GM23338 (cell line): ENCODE results near the gene KDM4B. TPM values are rescaled to one million over a fixed set of nuclear protein-coding genes. Genes with fewer than 3 reads are reported as not detected.
A peak's percentile ranks its signal among the peaks of the same experiment; 100 is the strongest.
"Not testable (repeated sequence)": the region's sequence is repeated elsewhere in the genome, so short reads cannot be mapped to it uniquely, and the experiment has no call there.

Source experiments
- ATAC-seq: fragments of 200-7000 bp; cut with Tn5 transposase; 3 replicates; pipeline ENCODE4 v1.9.1; 2020
- DNase-seq: peaks from one replicate; pipeline ENCODE4 v3.0.0-alpha.2; 2015; ENCODE audit warnings: low spot score
- H2AFZ ChIP-seq: fragments of 200-600 bp; sonication (generic); 2 replicates; pipeline ENCODE4 v1.8.0; 2016; ENCODE audit warnings: antibody characterized with exemption, mild to moderate bottlenecking, moderate library complexity
- H3F3A ChIP-seq: fragments of 200-600 bp; sonication (generic); replicated peaks from 2 replicates; pipeline ENCODE4 v1.8.0; 2017; ENCODE audit warnings: antibody characterized with exemption, mixed run types, low read depth
- H3K27ac ChIP-seq: fragments of 200-600 bp; sonication (generic); 2 replicates; pipeline ENCODE4 v1.6.1; 2016; ENCODE audit warnings: low read depth
- H3K27me3 ChIP-seq: fragments of 200-600 bp; sonication (generic); 2 replicates; pipeline ENCODE4 v1.8.0; 2016; ENCODE audit warnings: mild to moderate bottlenecking, mixed run types, moderate library complexity; ENCODE audit not compliant: insufficient read depth
- H3K36me3 ChIP-seq: fragments of 200-600 bp; sonication (generic); 2 replicates; pipeline ENCODE4 v1.8.0; 2016; ENCODE audit warnings: mild to moderate bottlenecking; ENCODE audit not compliant: insufficient read depth
- H3K4me1 ChIP-seq: fragments of 200-600 bp; sonication (generic); 2 replicates; pipeline ENCODE4 v1.8.0; 2016; ENCODE audit warnings: mild to moderate bottlenecking, moderate library complexity; ENCODE audit not compliant: insufficient read depth
- H3K4me2 ChIP-seq: fragments of 200-600 bp; sonication (generic); 2 replicates; pipeline ENCODE4 v1.7.1; 2017; ENCODE audit warnings: mixed run types
- H3K4me3 ChIP-seq: fragments of 200-600 bp; sonication (generic); 2 replicates; pipeline ENCODE4 v1.6.1; 2016; ENCODE audit warnings: mixed run types
- H3K79me2 ChIP-seq: fragments of 200-600 bp; sonication (generic); replicated peaks from 2 replicates; pipeline ENCODE4 v1.8.0; 2017; ENCODE audit warnings: mild to moderate bottlenecking; ENCODE audit not compliant: insufficient read depth
- H3K9me2 ChIP-seq: fragments of 200-600 bp; sonication (generic); 2 replicates; pipeline ENCODE4 v1.8.0; 2017; ENCODE audit not compliant: insufficient read depth
- H4K20me1 ChIP-seq: fragments of 200-600 bp; sonication (generic); replicated peaks from 2 replicates; pipeline ENCODE4 v1.8.0; 2017; ENCODE audit warnings: mild to moderate bottlenecking; ENCODE audit not compliant: insufficient read depth
- H3K27ac Mint-ChIP-seq: 2 replicates; pipeline ENCODE4 v1.8.0; 2020; ENCODE audit warnings: inconsistent platforms, mild to moderate bottlenecking, moderate library complexity, mixed read lengths
- H3K27me3 Mint-ChIP-seq: 3 replicates; pipeline ENCODE4 v1.8.0; 2022; ENCODE audit warnings: low read depth, mild to moderate bottlenecking, moderate library complexity, mixed read lengths, inconsistent platforms; ENCODE audit not compliant: insufficient read depth, poor library complexity
- H3K36me3 Mint-ChIP-seq: 3 replicates; pipeline ENCODE4 v1.8.0; 2021; ENCODE audit warnings: low read depth, mild to moderate bottlenecking, inconsistent platforms, moderate library complexity, mixed read lengths
- H3K4me1 Mint-ChIP-seq: 3 replicates; pipeline ENCODE4 v1.8.0; 2020; ENCODE audit warnings: mild to moderate bottlenecking, inconsistent platforms, mixed read lengths
- H3K4me3 Mint-ChIP-seq: 3 replicates; pipeline ENCODE4 v1.8.0; 2021; ENCODE audit warnings: moderate library complexity, mild to moderate bottlenecking, inconsistent platforms, mixed read lengths
- H3K9me3 Mint-ChIP-seq: 3 replicates; pipeline ENCODE4 v1.8.0; 2020; ENCODE audit warnings: moderate library complexity, mild to moderate bottlenecking, inconsistent platforms, mixed read lengths
- CREB1 ChIP-seq: fragments of 250-450 bp; sonication (Bioruptor Pico); IDR thresholded peaks from 2 replicates; pipeline ENCODE4 v1.5.0; 2020; ENCODE audit warnings: low read depth, mild to moderate bottlenecking, moderate library complexity
- EZH2phosphoT487 ChIP-seq: fragments of 200-600 bp; sonication (generic); IDR thresholded peaks from one replicate; pipeline ENCODE4 v1.8.1; 2018; ENCODE audit warnings: antibody characterized with exemption; ENCODE audit not compliant: unreplicated experiment
- JUNB ChIP-seq: IDR thresholded peaks from one replicate; pipeline ENCODE4 v1.6.1; 2016; ENCODE audit warnings: antibody characterized with exemption; ENCODE audit not compliant: unreplicated experiment
- ZNF331 ChIP-seq: fragments of 250-450 bp; sonication (Bioruptor Pico); IDR thresholded peaks from 2 replicates; pipeline ENCODE4 v1.5.0; 2020; ENCODE audit warnings: low read depth, mild to moderate bottlenecking, moderate library complexity
- polyA plus RNA-seq: library from polyadenylated mRNA; unstranded; fragments of >200 nt; fragmentation: Nextera tagmentation; extraction: Ambion mirVana; gene quantifications from 2 replicates; pipeline ENCODE4 v1.2.1, GENCODE V29; 2016
- total RNA-seq: library from RNA; depleted of rRNA; stranded (reverse); fragments of >200 nt; shearing (Covaris generic); gene quantifications from 2 replicates; pipeline ENCODE4 v1.2.3, GENCODE V29; 2014
- TF ChIP-seq, protein P1 (sequence below), 2 experiments: fragments of 200-600 bp in 1 of 2; sonication (generic) in 1 of 2; conservative IDR thresholded peaks; 2 replicates each; pipeline versions ENCODE4 v1.5.1 to v1.6.1; 2016 to 2017; ENCODE audit warnings: antibody characterized with exemption in 2 of 2, low read depth in 2 of 2, mild to moderate bottlenecking in 2 of 2, moderate library complexity in 1 of 2
- TF ChIP-seq, protein P2 (sequence below): IDR thresholded peaks from one replicate; pipeline ENCODE4 v1.6.1; 2018; ENCODE audit warnings: antibody characterized with exemption; ENCODE audit not compliant: unreplicated experiment

KDM4B gene
- total and polyA plus RNA-seq, 2 experiments from 2014 or later, result 9.1 to 27.6 TPM

DNA sequence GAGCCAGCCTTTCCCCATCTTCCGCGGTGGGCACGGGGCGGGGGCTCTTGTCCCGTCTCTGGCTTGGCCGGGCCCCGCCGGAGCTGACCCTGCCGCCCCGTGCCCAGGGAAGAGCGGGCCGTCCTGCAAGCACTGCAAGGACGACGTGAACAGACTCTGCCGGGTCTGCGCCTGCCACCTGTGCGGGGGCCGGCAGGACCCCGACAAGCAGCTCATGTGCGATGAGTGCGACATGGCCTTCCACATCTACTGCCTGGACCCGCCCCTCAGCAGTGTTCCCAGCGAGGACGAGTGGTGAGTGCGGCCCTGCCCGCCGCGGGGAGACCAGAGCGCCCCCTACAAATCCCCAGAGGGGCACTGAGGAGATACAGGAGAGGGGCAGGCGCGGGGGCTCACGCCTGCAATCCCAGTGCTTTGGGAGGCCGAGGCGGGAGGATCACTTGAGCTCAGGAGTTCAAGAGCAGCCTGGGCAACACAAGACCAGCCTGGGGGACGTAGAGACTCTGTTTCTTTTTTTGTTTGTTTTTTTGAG, 27.2 kb upstream of the KDM4B start:
- not testable (repeated sequence) for H3K4me2 ChIP-seq, H3K27ac Mint-ChIP-seq, DNase-seq, H3K4me3 ChIP-seq, H2AFZ ChIP-seq, H3K27ac ChIP-seq, H3K9me2 ChIP-seq, H3F3A ChIP-seq, H3K79me2 ChIP-seq, H3K4me1 ChIP-seq, H3K36me3 ChIP-seq, H3K4me3 Mint-ChIP-seq, H3K27me3 ChIP-seq, H3K9me3 Mint-ChIP-seq, H3K4me1 Mint-ChIP-seq
- TF ChIP-seq, protein P1, sequence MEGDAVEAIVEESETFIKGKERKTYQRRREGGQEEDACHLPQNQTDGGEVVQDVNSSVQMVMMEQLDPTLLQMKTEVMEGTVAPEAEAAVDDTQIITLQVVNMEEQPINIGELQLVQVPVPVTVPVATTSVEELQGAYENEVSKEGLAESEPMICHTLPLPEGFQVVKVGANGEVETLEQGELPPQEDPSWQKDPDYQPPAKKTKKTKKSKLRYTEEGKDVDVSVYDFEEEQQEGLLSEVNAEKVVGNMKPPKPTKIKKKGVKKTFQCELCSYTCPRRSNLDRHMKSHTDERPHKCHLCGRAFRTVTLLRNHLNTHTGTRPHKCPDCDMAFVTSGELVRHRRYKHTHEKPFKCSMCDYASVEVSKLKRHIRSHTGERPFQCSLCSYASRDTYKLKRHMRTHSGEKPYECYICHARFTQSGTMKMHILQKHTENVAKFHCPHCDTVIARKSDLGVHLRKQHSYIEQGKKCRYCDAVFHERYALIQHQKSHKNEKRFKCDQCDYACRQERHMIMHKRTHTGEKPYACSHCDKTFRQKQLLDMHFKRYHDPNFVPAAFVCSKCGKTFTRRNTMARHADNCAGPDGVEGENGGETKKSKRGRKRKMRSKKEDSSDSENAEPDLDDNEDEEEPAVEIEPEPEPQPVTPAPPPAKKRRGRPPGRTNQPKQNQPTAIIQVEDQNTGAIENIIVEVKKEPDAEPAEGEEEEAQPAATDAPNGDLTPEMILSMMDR (conservative IDR thresholded peaks at IDR 0.05; ENCODE audit: low read depth in 2 of 2), result peak in 1 of 2 experiments; percentile 32; a peak in 2 of 4 replicates
- peaks cover 24% of the 10 kb centered on the region for H4K20me1 ChIP-seq
- peaks cover 11% of the 10 kb centered on the region for H3K27me3 Mint-ChIP-seq
- peaks cover 62% of the 10 kb centered on the region for H3K36me3 Mint-ChIP-seq
- ATAC-seq, result peak; percentile 67

DNA sequence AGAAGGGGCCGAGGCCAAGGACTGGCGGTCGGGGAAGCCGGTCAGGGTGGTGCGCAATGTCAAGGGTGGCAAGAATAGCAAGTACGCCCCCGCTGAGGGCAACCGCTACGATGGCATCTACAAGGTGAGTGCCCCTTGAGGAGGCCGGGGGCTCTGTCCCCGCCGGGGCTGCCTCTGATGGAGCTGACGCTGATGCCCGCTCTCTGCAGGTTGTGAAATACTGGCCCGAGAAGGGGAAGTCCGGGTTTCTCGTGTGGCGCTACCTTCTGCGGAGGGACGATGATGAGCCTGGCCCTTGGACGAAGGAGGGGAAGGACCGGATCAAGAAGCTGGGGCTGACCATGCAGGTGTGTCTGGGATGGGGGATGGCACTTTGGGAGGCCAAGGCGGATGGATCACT, 18.3 kb upstream of the KDM4B start:
- H3K36me3 ChIP-seq, result peaks cover 26% of the 10 kb centered on the region
- H3F3A ChIP-seq, H3K4me1 ChIP-seq, H3K4me3 Mint-ChIP-seq, H3K9me3 Mint-ChIP-seq, H3K27me3 ChIP-seq, H3K79me2 ChIP-seq, ATAC-seq, H3K4me3 ChIP-seq, H3K4me1 Mint-ChIP-seq, H2AFZ ChIP-seq, H4K20me1 ChIP-seq, DNase-seq, H3K4me2 ChIP-seq, H3K27ac Mint-ChIP-seq, H3K9me2 ChIP-seq, H3K27ac ChIP-seq: not testable (repeated sequence)
- H3K27me3 Mint-ChIP-seq, result peaks cover 11% of the 10 kb centered on the region
- H3K36me3 Mint-ChIP-seq, result peaks cover 84% of the 10 kb centered on the region

DNA sequence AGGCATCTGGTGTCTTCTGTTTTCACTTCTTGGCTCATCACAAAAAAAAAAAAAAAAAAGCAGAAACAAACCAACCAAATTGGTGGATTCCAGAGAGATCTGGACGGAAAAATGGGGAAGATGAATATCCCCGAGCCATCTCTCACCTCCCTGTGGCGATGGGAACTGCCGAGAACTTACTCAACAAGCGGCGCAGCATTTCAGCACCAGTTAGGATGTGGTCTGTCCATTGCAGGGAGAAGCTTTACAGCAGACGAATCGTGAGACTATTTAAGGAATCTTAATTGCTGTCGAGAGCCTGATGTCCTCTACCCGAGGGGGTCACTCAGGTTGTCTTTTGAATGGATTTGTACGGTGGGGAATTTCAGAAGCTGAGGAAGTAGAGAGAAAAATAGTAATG, 17.3 kb upstream of the KDM4B start:
- Histone ChIP-seq H3K4me1 (no peaks in the 10 kb centered on the region), H3K4me2 (no peak overlapping the region), H4K20me1 (no peaks in the 10 kb centered on the region), H3K4me3 (no peak overlapping the region), H3K79me2 (no peaks in the 10 kb centered on the region), H3K27ac (no peak overlapping the region), H3F3A (no peaks in the 10 kb centered on the region), H2AFZ (no peak overlapping the region), H3K9me2 (no peaks in the 10 kb centered on the region), H3K27me3 (no peaks in the 10 kb centered on the region), H3K36me3 (peaks cover 26% of the 10 kb centered on the region)
- DNase-seq, result no peak
- Mint-ChIP-seq H3K27ac (no peak overlapping the region), H3K4me3 (no peak overlapping the region), H3K27me3 (peaks cover 11% of the 10 kb centered on the region), H3K36me3 (peaks cover 81% of the 10 kb centered on the region), H3K9me3 (no peaks in the 10 kb centered on the region; the same call in 2 of the 3 replicates), H3K4me1 (peaks cover 3% of the 10 kb centered on the region; the same call in 1 of the 3 replicates)
- ATAC-seq, result no peak
- TF ChIP-seq CREB1 (CRISPR knock-in tag), result no peak
- no peak for TF ChIP-seq EZH2phosphoT487
- no peak for TF ChIP-seq ZNF331
- TF ChIP-seq JUNB, result no peak
- TF ChIP-seq, protein P2, sequence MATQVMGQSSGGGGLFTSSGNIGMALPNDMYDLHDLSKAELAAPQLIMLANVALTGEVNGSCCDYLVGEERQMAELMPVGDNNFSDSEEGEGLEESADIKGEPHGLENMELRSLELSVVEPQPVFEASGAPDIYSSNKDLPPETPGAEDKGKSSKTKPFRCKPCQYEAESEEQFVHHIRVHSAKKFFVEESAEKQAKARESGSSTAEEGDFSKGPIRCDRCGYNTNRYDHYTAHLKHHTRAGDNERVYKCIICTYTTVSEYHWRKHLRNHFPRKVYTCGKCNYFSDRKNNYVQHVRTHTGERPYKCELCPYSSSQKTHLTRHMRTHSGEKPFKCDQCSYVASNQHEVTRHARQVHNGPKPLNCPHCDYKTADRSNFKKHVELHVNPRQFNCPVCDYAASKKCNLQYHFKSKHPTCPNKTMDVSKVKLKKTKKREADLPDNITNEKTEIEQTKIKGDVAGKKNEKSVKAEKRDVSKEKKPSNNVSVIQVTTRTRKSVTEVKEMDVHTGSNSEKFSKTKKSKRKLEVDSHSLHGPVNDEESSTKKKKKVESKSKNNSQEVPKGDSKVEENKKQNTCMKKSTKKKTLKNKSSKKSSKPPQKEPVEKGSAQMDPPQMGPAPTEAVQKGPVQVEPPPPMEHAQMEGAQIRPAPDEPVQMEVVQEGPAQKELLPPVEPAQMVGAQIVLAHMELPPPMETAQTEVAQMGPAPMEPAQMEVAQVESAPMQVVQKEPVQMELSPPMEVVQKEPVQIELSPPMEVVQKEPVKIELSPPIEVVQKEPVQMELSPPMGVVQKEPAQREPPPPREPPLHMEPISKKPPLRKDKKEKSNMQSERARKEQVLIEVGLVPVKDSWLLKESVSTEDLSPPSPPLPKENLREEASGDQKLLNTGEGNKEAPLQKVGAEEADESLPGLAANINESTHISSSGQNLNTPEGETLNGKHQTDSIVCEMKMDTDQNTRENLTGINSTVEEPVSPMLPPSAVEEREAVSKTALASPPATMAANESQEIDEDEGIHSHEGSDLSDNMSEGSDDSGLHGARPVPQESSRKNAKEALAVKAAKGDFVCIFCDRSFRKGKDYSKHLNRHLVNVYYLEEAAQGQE, result no peak
